GM23248 (cell line): Measurements from ENCODE around the gene GALNT12. TPM values are rescaled to one million over a fixed set of nuclear protein-coding genes. Genes with fewer than 3 reads are reported as not detected.

ENCODE experiments used
- DNase-seq: peaks from one replicate; pipeline ENCODE4 v3.0.0-alpha.2; 2015
- H2AFZ ChIP-seq: fragments of 200-600 bp; sonication (generic); 2 replicates; pipeline ENCODE4 v1.6.1; 2016; ENCODE audit warnings: antibody characterized with exemption
- H3F3A ChIP-seq: fragments of 200-600 bp; sonication (generic); 2 replicates; pipeline ENCODE4 v1.6.1; 2016; ENCODE audit warnings: mild to moderate bottlenecking, antibody characterized with exemption, mixed run types; ENCODE audit not compliant: insufficient read depth
- H3K27ac ChIP-seq: fragments of 200-600 bp; sonication (generic); 2 replicates; pipeline ENCODE4 v1.5.1; 2016; ENCODE audit warnings: mild to moderate bottlenecking
- H3K27me3 ChIP-seq: fragments of 200-600 bp; sonication (generic); replicated peaks from 2 replicates; pipeline ENCODE4 v1.6.1; 2016; ENCODE audit warnings: mild to moderate bottlenecking; ENCODE audit not compliant: insufficient read depth
- H3K36me3 ChIP-seq: fragments of 200-600 bp; sonication (generic); 2 replicates; pipeline ENCODE4 v1.6.1; 2016; ENCODE audit warnings: low read depth, mild to moderate bottlenecking
- H3K4me1 ChIP-seq: fragments of 200-600 bp; sonication (generic); 2 replicates; pipeline ENCODE4 v1.6.1; 2016; ENCODE audit warnings: mild to moderate bottlenecking; ENCODE audit not compliant: insufficient read depth
- H3K4me2 ChIP-seq: fragments of 200-600 bp; sonication (generic); one replicate; pipeline ENCODE4 v1.6.1; 2016; ENCODE audit warnings: mild to moderate bottlenecking; ENCODE audit not compliant: unreplicated experiment
- H3K4me3 ChIP-seq: fragments of 200-600 bp; sonication (generic); 2 replicates; pipeline ENCODE4 v1.5.1; 2016; ENCODE audit warnings: mild to moderate bottlenecking
- H3K79me2 ChIP-seq: fragments of 200-600 bp; sonication (generic); 2 replicates; pipeline ENCODE4 v1.6.1; 2016; ENCODE audit warnings: mild to moderate bottlenecking; ENCODE audit not compliant: insufficient read depth
- H3K9ac ChIP-seq: fragments of 200-600 bp; sonication (generic); 2 replicates; pipeline ENCODE4 v1.6.1; 2016; ENCODE audit warnings: mild to moderate bottlenecking
- H3K9me2 ChIP-seq: fragments of 200-600 bp; sonication (generic); 2 replicates; pipeline ENCODE4 v1.6.1; 2016; ENCODE audit warnings: mixed run types, mild to moderate bottlenecking, moderate library complexity; ENCODE audit not compliant: insufficient read depth
- H3K9me3 ChIP-seq: fragments of 200-600 bp; sonication (generic); one replicate; pipeline ENCODE4 v1.6.1; 2017; ENCODE audit warnings: low read depth
- H4K20me1 ChIP-seq: fragments of 200-600 bp; sonication (generic); 2 replicates; pipeline ENCODE4 v1.6.0; 2016; ENCODE audit not compliant: insufficient read depth
- EZH2 ChIP-seq: fragments of 200-600 bp; sonication (generic); IDR thresholded peaks from 2 replicates; pipeline ENCODE4 v1.6.1; 2018; ENCODE audit warnings: antibody characterized with exemption, mild to moderate bottlenecking; ENCODE audit not compliant: insufficient read depth, poor library complexity, severe bottlenecking
- EZH2phosphoT487 ChIP-seq: fragments of 200-600 bp; sonication (generic); IDR thresholded peaks from 2 replicates; pipeline ENCODE4 v1.6.1; 2018; ENCODE audit warnings: antibody characterized with exemption, moderate library complexity, mild to moderate bottlenecking, low read depth; ENCODE audit not compliant: insufficient read depth
- WGBS, 2 experiments: methylation state at CpG; one replicate each; pipeline ENCODE4 v1.1.6; 2015 to 2017; ENCODE audit warnings: low lambda C conversion rate in 2 of 2, low coverage in 1 of 2; ENCODE audit errors: missing lambda C conversion rate in 2 of 2; 5-methylcytosine and 5-hydroxymethylcytosine counted together
- in situ Hi-C: fragments of 300-500 bp; cut with MboI; formaldehyde crosslinking; loops from 2 replicates; pipeline ENCODE4 v1.15.0; 2020
- polyA plus RNA-seq: library from polyadenylated mRNA; unstranded; fragments of >200 nt; fragmentation: Nextera tagmentation; extraction: Ambion mirVana; gene quantifications from 2 replicates; pipeline ENCODE4 v1.2.1, GENCODE V29; 2016
- total RNA-seq: library from RNA; depleted of rRNA; stranded (reverse); fragments of >200 nt; shearing (Covaris generic); gene quantifications from 2 replicates; pipeline ENCODE4 v1.2.3, GENCODE V29; 2014

The GALNT12 gene
- total and polyA plus RNA-seq, 2 experiments from 2014 or later: 0.74 to 10.1 TPM

GRCh38 chr9:98865284-98865875, 57.9 kb downstream of the GALNT12 start:
- Histone ChIP-seq H4K20me1 (no peaks in the 10 kb centered on the region), H3F3A (peaks cover 31% of the 10 kb centered on the region), H3K79me2 (no peaks in the 10 kb centered on the region), H3K9me3 (no peaks in the 10 kb centered on the region), H3K9me2 (no peaks in the 10 kb centered on the region), H3K36me3 (no peaks in the 10 kb centered on the region), H3K4me2 (no peak overlapping the region), H3K4me1 (peaks cover 55% of the 10 kb centered on the region), H3K27me3 (no peaks in the 10 kb centered on the region), H3K27ac (no peak overlapping the region), H2AFZ (no peak overlapping the region), H3K9ac (no peak overlapping the region), H3K4me3 (no peak overlapping the region)
- in situ Hi-C loops: no loop called here
- 87 to 88% methylated on average over 5 of the region's 5 CpGs for WGBS, 2 experiments
- no peak for DNase-seq
- TF ChIP-seq EZH2 (no peak), EZH2phosphoT487 (no peak)

DNA sequence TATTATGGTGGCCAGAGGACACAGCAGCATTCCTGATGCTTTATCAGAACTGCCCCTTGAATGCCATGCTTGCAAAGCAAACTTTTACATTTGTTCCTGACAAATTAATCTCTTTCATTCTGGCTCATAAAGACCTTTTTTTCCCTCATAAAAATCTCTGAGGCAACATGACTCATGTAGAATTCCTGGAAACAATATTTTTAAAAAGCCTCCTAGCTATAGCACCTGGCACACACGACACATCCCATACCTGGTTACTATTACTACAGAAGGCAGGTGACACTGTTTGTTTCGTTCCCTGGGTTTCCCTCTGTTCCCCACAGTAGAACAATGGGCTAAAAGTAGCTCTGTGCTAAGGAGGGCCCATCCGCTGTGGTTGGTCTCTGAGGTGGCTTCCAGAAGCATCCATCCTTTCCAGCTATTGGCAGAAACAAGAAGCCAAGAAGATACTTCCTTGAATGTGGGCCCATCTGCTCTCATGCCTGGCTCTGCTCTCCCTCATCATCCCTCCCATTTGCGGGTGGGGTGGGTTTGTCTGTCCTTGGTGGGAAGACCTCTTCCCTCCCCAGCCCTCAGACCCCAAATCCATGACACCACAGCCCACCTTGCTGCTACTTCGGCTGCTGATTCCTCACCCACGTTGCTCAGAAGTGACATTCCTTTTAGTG, 59.1 kb downstream of the GALNT12 start:
- Histone ChIP-seq H2AFZ (0 out of 2 replicates have a peak overlapping the region, but pooled peaks have one; percentile 5), H3K36me3 (no peaks in the 10 kb centered on the region), H3K27ac (0 out of 2 replicates have a peak overlapping the region, but pooled peaks have one; percentile 83), H3K27me3 (no peaks in the 10 kb centered on the region), H3K4me2 (no peak overlapping the region), H3K9me2 (no peaks in the 10 kb centered on the region), H3K4me3 (no peak overlapping the region), H3K79me2 (no peaks in the 10 kb centered on the region), H3F3A (peaks cover 22% of the 10 kb centered on the region), H3K9ac (0 out of 2 replicates have a peak overlapping the region, but pooled peaks have one; percentile 22), H3K4me1 (peaks cover 48% of the 10 kb centered on the region), H4K20me1 (no peaks in the 10 kb centered on the region), H3K9me3 (no peaks in the 10 kb centered on the region)
- no peak for TF ChIP-seq EZH2phosphoT487
- TF ChIP-seq EZH2: no peak
- peak; percentile 40 for DNase-seq
- in situ Hi-C loops: no loop called here
- 36 to 40% methylated on average over 6 of the region's 6 CpGs for WGBS, 2 experiments

DNA sequence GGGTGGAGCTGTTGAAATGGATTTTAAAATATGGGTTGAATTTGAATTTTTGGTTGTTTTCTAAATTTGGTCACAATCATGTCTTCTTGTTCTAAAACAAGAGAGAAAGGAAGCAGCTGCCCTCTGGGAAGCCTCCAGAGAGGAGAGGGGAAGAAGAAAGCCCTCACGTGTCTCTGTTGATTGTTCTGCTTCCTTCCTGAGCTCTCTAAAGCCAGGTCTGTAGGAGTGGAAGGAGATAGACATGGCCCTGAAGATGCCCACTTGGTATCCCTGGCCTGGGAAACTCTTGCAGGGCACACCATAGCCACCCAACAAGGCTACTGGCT, 59.6 kb downstream of the GALNT12 start:
- Histone ChIP-seq H3K79me2 (no peaks in the 10 kb centered on the region), H3K4me2 (no peak overlapping the region), H3F3A (peaks cover 17% of the 10 kb centered on the region), H3K9me3 (no peaks in the 10 kb centered on the region), H3K27ac (peak overlapping the region; percentile 83), H3K4me1 (peaks cover 43% of the 10 kb centered on the region), H2AFZ (0 out of 2 replicates have a peak overlapping the region, but pooled peaks have one; percentile 5), H3K9ac (0 out of 2 replicates have a peak overlapping the region, but pooled peaks have one; percentile 22), H3K36me3 (no peaks in the 10 kb centered on the region), H4K20me1 (no peaks in the 10 kb centered on the region), H3K4me3 (no peak overlapping the region), H3K27me3 (no peaks in the 10 kb centered on the region), H3K9me2 (no peaks in the 10 kb centered on the region)
- WGBS, 2 experiments: 50 to 59% methylated on average over 1 of the region's 1 CpG
- TF ChIP-seq EZH2phosphoT487 (no peak), EZH2 (no peak)
- no peak for DNase-seq
- in situ Hi-C loops: no loop called here

DNA sequence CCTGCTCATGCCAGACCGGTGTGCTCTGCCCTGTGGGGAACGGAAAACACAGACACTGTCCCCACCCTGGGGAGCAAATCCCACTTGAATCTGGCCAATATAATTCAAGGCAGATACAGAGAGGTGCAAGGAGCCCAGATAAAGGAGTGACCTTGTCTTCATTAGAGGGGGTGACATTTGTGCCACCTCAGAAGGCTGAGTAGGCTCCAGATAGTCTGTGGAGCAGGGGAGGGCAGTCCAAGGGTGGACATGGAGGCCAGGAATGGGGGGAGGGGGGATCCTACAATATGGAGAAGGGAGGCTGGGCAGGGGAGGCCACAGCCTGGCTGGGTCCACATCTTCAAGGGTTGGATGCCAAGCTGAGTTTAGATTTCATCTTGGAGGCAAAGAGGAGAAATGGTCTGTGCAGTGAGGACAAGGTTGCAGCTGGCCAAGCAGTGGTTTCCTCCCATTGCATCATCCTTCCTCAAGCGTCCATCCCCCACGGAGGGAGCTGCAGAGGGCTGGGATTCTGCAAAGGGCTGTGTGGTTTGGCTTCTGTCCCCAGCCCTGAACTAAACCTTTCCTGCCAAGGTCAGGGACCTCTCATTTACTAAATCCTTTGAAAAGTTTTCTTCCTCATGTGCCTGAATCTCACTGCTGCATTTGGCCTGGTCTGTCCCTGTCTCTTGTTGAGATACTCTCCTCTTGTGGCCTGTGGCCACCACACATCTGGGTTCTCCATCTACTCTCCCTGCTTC, 60.1 kb downstream of the GALNT12 start:
- in situ Hi-C loops: no loop called here
- H4K20me1 ChIP-seq: no peaks in the 10 kb centered on the region

More for the DNA sequence above, 60.1 kb downstream of the GALNT12 start:
- WGBS, 2 experiments: 20 to 29% methylated on average over 4 of the region's 4 CpGs
- Histone ChIP-seq H3K9me3 (no peaks in the 10 kb centered on the region), H2AFZ (peak overlapping the region; percentile 54), H3F3A (peaks cover 14% of the 10 kb centered on the region), H3K27ac (peak overlapping the region; percentile 83), H3K4me3 (no peak overlapping the region), H3K27me3 (no peaks in the 10 kb centered on the region), H3K4me1 (peaks cover 41% of the 10 kb centered on the region), H3K9me2 (no peaks in the 10 kb centered on the region), H3K9ac (peak overlapping the region; percentile 46), H3K36me3 (no peaks in the 10 kb centered on the region), H3K4me2 (peak overlapping the region; percentile 59), H3K79me2 (no peaks in the 10 kb centered on the region)
- peak; percentile 93 for DNase-seq
- TF ChIP-seq EZH2: no peak
- TF ChIP-seq EZH2phosphoT487: no peak
